PC-9 (cell line): ENCODE measurements around the gene ALPG. TPM values are rescaled to one million over a fixed set of nuclear protein-coding genes. Genes with fewer than 3 reads are reported as not detected.
"Not testable (repeated sequence)": the region's sequence is repeated elsewhere in the genome, so short reads cannot be mapped to it uniquely, and the experiment has no call there.

Source experiments
- BruUV-seq: library from RNA; stranded (reverse); fragments of 400-500 nt; replicated peaks from 2 replicates; lab custom pipeline; 2021; lab: Mats Ljungman, UMichigan
- CTCF ChIA-PET: fragments of 300-600 bp; sonication (Branson Sonifier 250); formaldehyde crosslinking; loops from one replicate; lab custom pipeline; 2022; ENCODE audit warnings: antibody characterized with exemption; lab: Charles Lee
- POLR2A ChIA-PET: fragments of 300-600 bp; sonication (Branson Sonifier 250); formaldehyde crosslinking; loops from one replicate; lab custom pipeline; 2022; ENCODE audit warnings: antibody characterized with exemption; ENCODE audit not compliant: unreplicated experiment; lab: Charles Lee
- DNase-seq, 2 experiments: peaks; one replicate each; pipeline versions ENCODE4 v3.0.0 to v3.0.0-alpha.2; 2015 to 2022; ENCODE audit warnings: mixed read lengths in 1 of 2
- H2AFZ ChIP-seq: fragments of 200-600 bp; sonication (generic); 2 replicates; pipeline ENCODE4 v1.8.1; 2017; ENCODE audit warnings: antibody characterized with exemption
- H3F3A ChIP-seq: fragments of 200-600 bp; sonication (generic); 2 replicates; pipeline ENCODE4 v1.8.1; 2017; ENCODE audit warnings: antibody characterized with exemption, mild to moderate bottlenecking, low read depth; ENCODE audit not compliant: insufficient read depth
- H3K27ac ChIP-seq: fragments of 200-600 bp; sonication (generic); 2 replicates; pipeline ENCODE4 v1.6.1; 2016; ENCODE audit warnings: mixed run types
- H3K27me3 ChIP-seq: fragments of 200-600 bp; sonication (generic); 2 replicates; pipeline ENCODE4 v1.6.1; 2016; ENCODE audit warnings: low read depth, mixed run types; ENCODE audit not compliant: insufficient read depth
- H3K36me3 ChIP-seq: fragments of 200-600 bp; sonication (generic); 2 replicates; pipeline ENCODE4 v1.6.1; 2016; ENCODE audit warnings: low read depth, mixed run types
- H3K4me1 ChIP-seq: fragments of 200-600 bp; sonication (generic); replicated peaks from 2 replicates; pipeline ENCODE4 v1.6.1; 2016; ENCODE audit warnings: mixed run types; ENCODE audit not compliant: insufficient read depth
- H3K4me2 ChIP-seq: fragments of 200-600 bp; sonication (generic); 2 replicates; pipeline ENCODE4 v1.6.1; 2017; ENCODE audit warnings: mixed run types
- H3K4me3 ChIP-seq: fragments of 200-600 bp; sonication (generic); 2 replicates; pipeline ENCODE4 v1.6.1; 2016; ENCODE audit warnings: mixed run types
- H3K79me2 ChIP-seq: fragments of 200-600 bp; sonication (generic); 2 replicates; pipeline ENCODE4 v1.6.1; 2017; ENCODE audit warnings: low read depth, mixed run types
- H3K9me2 ChIP-seq: fragments of 200-600 bp; sonication (generic); 2 replicates; pipeline ENCODE4 v1.8.1; 2017; ENCODE audit warnings: mild to moderate bottlenecking; ENCODE audit not compliant: insufficient read depth
- H3K9me3 ChIP-seq: fragments of 200-600 bp; sonication (generic); 2 replicates; pipeline ENCODE4 v1.8.1; 2016; ENCODE audit warnings: low read depth; ENCODE audit not compliant: insufficient read depth
- H4K20me1 ChIP-seq: fragments of 200-600 bp; sonication (generic); 2 replicates; pipeline ENCODE4 v1.8.1; 2017; ENCODE audit not compliant: insufficient read depth
- EZH2 ChIP-seq: fragments of 200-600 bp; sonication (generic); IDR thresholded peaks from 2 replicates; pipeline ENCODE4 v1.8.0; 2017; ENCODE audit warnings: antibody characterized with exemption, low read depth
- intact Hi-C: fragments of 100-400 bp; cut with micrococcal nuclease; formaldehyde crosslinking; loops from one replicate; pipeline ENCODE4 v1.10.0; 2022; ENCODE audit not compliant: unreplicated experiment
- total RNA-seq: library from RNA; stranded (reverse); gene quantifications from 2 replicates; pipeline ENCODE4 v1.2.3, GENCODE V29; 2021
- TF ChIP-seq, protein P1 (sequence below): fragments of 200-600 bp; sonication (generic); conservative IDR thresholded peaks from 2 replicates; pipeline ENCODE4 v1.6.1; 2017; ENCODE audit warnings: mixed run types, antibody characterized with exemption, mild to moderate bottlenecking, moderate library complexity

ALPG gene
- total RNA-seq, 1 experiment from 2014 or later, result 0.76 TPM

GRCh38 chr2:232393556-232393955 lies 13.1 kb upstream of the ALPG start:
- H3K79me2 ChIP-seq, result no peaks in the 10 kb centered on the region
- intact Hi-C loops, result no loop called here
- no peak overlapping the region for H3K4me3 ChIP-seq
- H3K4me1 ChIP-seq, result peaks cover 6% of the 10 kb centered on the region
- CTCF ChIA-PET, result no interaction called here
- no peaks in the 10 kb centered on the region for H3K9me3 ChIP-seq
- H2AFZ ChIP-seq, result no peak overlapping the region
- no peaks in the 10 kb centered on the region for H3K9me2 ChIP-seq
- no peak for DNase-seq
- POLR2A ChIA-PET, result no interaction called here
- H4K20me1 ChIP-seq, result no peaks in the 10 kb centered on the region
- no peak overlapping the region for H3K4me2 ChIP-seq
- TF ChIP-seq, protein P1, sequence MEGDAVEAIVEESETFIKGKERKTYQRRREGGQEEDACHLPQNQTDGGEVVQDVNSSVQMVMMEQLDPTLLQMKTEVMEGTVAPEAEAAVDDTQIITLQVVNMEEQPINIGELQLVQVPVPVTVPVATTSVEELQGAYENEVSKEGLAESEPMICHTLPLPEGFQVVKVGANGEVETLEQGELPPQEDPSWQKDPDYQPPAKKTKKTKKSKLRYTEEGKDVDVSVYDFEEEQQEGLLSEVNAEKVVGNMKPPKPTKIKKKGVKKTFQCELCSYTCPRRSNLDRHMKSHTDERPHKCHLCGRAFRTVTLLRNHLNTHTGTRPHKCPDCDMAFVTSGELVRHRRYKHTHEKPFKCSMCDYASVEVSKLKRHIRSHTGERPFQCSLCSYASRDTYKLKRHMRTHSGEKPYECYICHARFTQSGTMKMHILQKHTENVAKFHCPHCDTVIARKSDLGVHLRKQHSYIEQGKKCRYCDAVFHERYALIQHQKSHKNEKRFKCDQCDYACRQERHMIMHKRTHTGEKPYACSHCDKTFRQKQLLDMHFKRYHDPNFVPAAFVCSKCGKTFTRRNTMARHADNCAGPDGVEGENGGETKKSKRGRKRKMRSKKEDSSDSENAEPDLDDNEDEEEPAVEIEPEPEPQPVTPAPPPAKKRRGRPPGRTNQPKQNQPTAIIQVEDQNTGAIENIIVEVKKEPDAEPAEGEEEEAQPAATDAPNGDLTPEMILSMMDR, result no peak
- no peak for TF ChIP-seq EZH2
- no TSS peak for BruUV-seq
- no peaks in the 10 kb centered on the region for H3K36me3 ChIP-seq
- H3F3A ChIP-seq, result peaks cover 11% of the 10 kb centered on the region; the same call in 1 of the 2 replicates
- H3K27ac ChIP-seq, result no peak overlapping the region
- no peaks in the 10 kb centered on the region for H3K27me3 ChIP-seq

DNA sequence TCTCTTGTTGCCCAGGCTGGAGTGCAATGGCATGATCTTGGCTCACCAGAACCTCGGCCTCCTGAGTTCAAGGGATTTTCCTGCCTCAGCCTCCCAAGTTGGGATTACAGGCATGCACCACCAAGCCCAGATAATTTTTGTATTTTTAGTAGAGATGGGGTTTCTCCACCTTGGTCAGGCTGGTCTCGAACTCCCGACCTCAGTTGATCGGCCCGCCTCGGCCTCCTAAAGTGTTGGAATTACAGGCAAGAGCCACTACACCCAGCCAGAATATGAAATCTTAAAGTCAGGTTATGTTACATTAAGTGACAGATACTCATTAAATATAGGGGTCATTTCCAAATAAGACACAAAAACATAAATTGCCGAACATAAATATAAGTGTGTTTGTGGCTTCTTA lies 12.2 kb upstream of the ALPG start:
- H3K4me3 ChIP-seq, DNase-seq, H3K79me2 ChIP-seq, H3K36me3 ChIP-seq, H3K27ac ChIP-seq, H4K20me1 ChIP-seq, H3K9me2 ChIP-seq, H3K9me3 ChIP-seq, H3K4me2 ChIP-seq, POLR2A ChIA-PET, H2AFZ ChIP-seq, H3K27me3 ChIP-seq, BruUV-seq, CTCF ChIA-PET, intact Hi-C loops: not testable (repeated sequence)
- Histone ChIP-seq H3F3A (peaks cover 13% of the 10 kb centered on the region; the same call in 1 of the 2 replicates), H3K4me1 (peaks cover 10% of the 10 kb centered on the region)

GRCh38 chr2:232395586-232395985 lies 11.1 kb upstream of the ALPG start:
- H3K79me2 ChIP-seq, result no peaks in the 10 kb centered on the region
- no peak for DNase-seq
- intact Hi-C loops, result no loop called here
- no peak overlapping the region for H3K4me2 ChIP-seq
- POLR2A ChIA-PET, result interaction anchor here (0.5 kb wide), 1 partner anchor 18 kb away, joined by 7 read pairs; no protein-coding TSS in a partner anchor
- no peaks in the 10 kb centered on the region for H3K27me3 ChIP-seq
- H3K36me3 ChIP-seq, result no peaks in the 10 kb centered on the region
- no peak overlapping the region for H2AFZ ChIP-seq
- H3K4me1 ChIP-seq, result peaks cover 10% of the 10 kb centered on the region
- H3F3A ChIP-seq, result peaks cover 12% of the 10 kb centered on the region
- no peak overlapping the region for H3K4me3 ChIP-seq
- BruUV-seq, result no TSS peak
- CTCF ChIA-PET, result no interaction called here
- H4K20me1 ChIP-seq, result no peaks in the 10 kb centered on the region
- H3K9me3 ChIP-seq, result no peaks in the 10 kb centered on the region
- no peaks in the 10 kb centered on the region for H3K9me2 ChIP-seq
- no peak overlapping the region for H3K27ac ChIP-seq
- no peak for TF ChIP-seq EZH2
- TF ChIP-seq, protein P1, result no peak

DNA sequence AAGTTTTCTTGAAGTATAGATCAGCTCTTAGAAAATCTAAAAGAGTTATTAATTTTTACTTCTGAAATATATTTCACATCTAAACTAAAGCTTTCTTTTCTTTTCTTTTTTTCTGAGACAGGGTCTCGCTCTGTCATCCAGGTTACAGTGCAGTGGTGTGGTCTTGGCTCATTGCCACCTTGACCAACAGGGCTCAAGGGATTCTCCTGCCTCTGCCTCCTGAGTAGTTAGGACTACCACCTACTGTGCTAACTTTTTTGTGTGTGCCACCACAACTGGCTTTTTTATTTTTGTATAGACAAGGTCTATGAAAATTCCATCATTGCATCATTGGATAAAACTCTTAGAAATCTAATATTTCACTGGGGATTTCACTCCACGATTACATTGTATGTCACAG lies 10.0 kb upstream of the ALPG start:
- BruUV-seq, result no TSS peak
- intact Hi-C loops, result no loop called here
- Histone ChIP-seq H2AFZ (no peak overlapping the region), H3K9me2 (no peaks in the 10 kb centered on the region), H3K4me2 (no peak overlapping the region), H3K4me1 (peaks cover 10% of the 10 kb centered on the region), H3K36me3 (no peaks in the 10 kb centered on the region), H3K4me3 (no peak overlapping the region), H3K27me3 (no peaks in the 10 kb centered on the region), H3K27ac (no peak overlapping the region), H4K20me1 (no peaks in the 10 kb centered on the region), H3F3A (peaks cover 7% of the 10 kb centered on the region), H3K79me2 (no peaks in the 10 kb centered on the region), H3K9me3 (no peaks in the 10 kb centered on the region)
- POLR2A ChIA-PET, result no interaction called here
- CTCF ChIA-PET, result interaction anchor here (1.0 kb wide), 1 partner anchor 31 kb away, joined by 3 read pairs; no protein-coding TSS in a partner anchor
- TF ChIP-seq, protein P1, result no peak
- TF ChIP-seq EZH2, result no peak
- DNase-seq, result no peak
